CD14-positive monocyte (primary cell): ENCODE results near the gene CTXN2. TPM values are rescaled to one million over a fixed set of nuclear protein-coding genes. Genes with fewer than 3 reads are reported as not detected.
A peak's percentile ranks its signal among the peaks of the same experiment; 100 is the strongest.

Experiments
- DNase-seq, 3 donors: peaks; one replicate each; pipeline ENCODE4 v3.0.0-alpha.2; 2011 to 2022
- H2AFZ ChIP-seq: 2 replicates; pipeline ENCODE4 v1.6.0; 2012; ENCODE audit warnings: mild to moderate bottlenecking, low read depth, low read length, inconsistent platforms; ENCODE audit not compliant: insufficient read depth, poor library complexity, severe bottlenecking
- H3K27ac ChIP-seq, 2 donors: 1 replicate in 1 of 2; 2 replicates in 1 of 2; pipeline ENCODE4 v1.5.1; 2012 to 2013; ENCODE audit warnings: low read length in 2 of 2, control low read depth in 1 of 2, inconsistent platforms in 1 of 2, low read depth in 1 of 2, mild to moderate bottlenecking in 1 of 2
- H3K27me3 ChIP-seq, 2 donors: one replicate each; pipeline versions ENCODE4 v1.6.0 to v1.6.1; 2011 to 2013; ENCODE audit warnings: low read length in 2 of 2; ENCODE audit not compliant: control insufficient read depth in 2 of 2, insufficient read depth in 2 of 2
- H3K36me3 ChIP-seq, 2 donors: replicated peaks in 1 of 2; 1 replicate in 1 of 2; 2 replicates in 1 of 2; pipeline versions ENCODE4 v1.5.1 to v1.6.1; 2012 to 2013; ENCODE audit warnings: low read length in 2 of 2, control low read depth in 1 of 2, inconsistent platforms in 1 of 2, mild to moderate bottlenecking in 1 of 2; ENCODE audit not compliant: insufficient read depth in 2 of 2, control insufficient read depth in 1 of 2
- H3K4me1 ChIP-seq, 2 donors: 1 replicate in 1 of 2; 2 replicates in 1 of 2; pipeline versions ENCODE4 v1.5.1 to v1.6.1; 2012 to 2013; ENCODE audit warnings: low read length in 2 of 2, control low read depth in 1 of 2, inconsistent platforms in 1 of 2, mild to moderate bottlenecking in 1 of 2, moderate library complexity in 1 of 2; ENCODE audit not compliant: insufficient read depth in 2 of 2, control insufficient read depth in 1 of 2
- H3K4me2 ChIP-seq: replicated peaks from 2 replicates; pipeline ENCODE3; 2012; ENCODE audit warnings: low read length, moderate library complexity, mild to moderate bottlenecking; ENCODE audit not compliant: poor library complexity, severe bottlenecking; ENCODE audit errors: extremely low read depth
- H3K4me3 ChIP-seq, 3 experiments: fragments of 200-600 bp in 1 of 3; sonication (generic) in 1 of 3; replicated peaks in 1 of 3; 1 replicate in 2 of 3; 2 replicates in 1 of 3; pipeline ENCODE4 v1.5.1; 2011 to 2013; ENCODE audit warnings: low read length in 3 of 3, mild to moderate bottlenecking in 3 of 3, control low read depth in 2 of 3, low read depth in 2 of 3, inconsistent platforms in 1 of 3, moderate library complexity in 1 of 3
- H3K79me2 ChIP-seq: 2 replicates; pipeline ENCODE4 v1.6.0; 2012; ENCODE audit warnings: mild to moderate bottlenecking, control low read depth, inconsistent platforms, low read length, moderate library complexity; ENCODE audit not compliant: insufficient read depth
- H3K9ac ChIP-seq: 2 replicates; pipeline ENCODE4 v1.6.0; 2017; ENCODE audit warnings: low read length, mild to moderate bottlenecking; ENCODE audit not compliant: insufficient read depth, poor library complexity, severe bottlenecking
- H3K9me3 ChIP-seq, 2 donors: replicated peaks in 1 of 2; 1 replicate in 1 of 2; 2 replicates in 1 of 2; pipeline versions ENCODE4 v1.5.1 to v1.6.1; 2012 to 2013; ENCODE audit warnings: low read length in 2 of 2, control low read depth in 1 of 2; ENCODE audit not compliant: control insufficient read depth in 1 of 2, insufficient read depth in 1 of 2
- H4K20me1 ChIP-seq: 2 replicates; pipeline ENCODE4 v1.6.0; 2012; ENCODE audit warnings: mild to moderate bottlenecking, low read length, control low read depth, moderate library complexity; ENCODE audit not compliant: insufficient read depth
- H3K27ac Mint-ChIP-seq, 7 donors: one replicate each; pipeline ENCODE4 v1.8.0; 2020; ENCODE audit warnings: mild to moderate bottlenecking in 7 of 7, mixed read lengths in 7 of 7, moderate library complexity in 6 of 7, inconsistent platforms in 2 of 7
- H3K27me3 Mint-ChIP-seq, 3 donors: one replicate each; pipeline ENCODE4 v1.8.0; 2021 to 2022; ENCODE audit warnings: low read depth in 3 of 3, mild to moderate bottlenecking in 3 of 3, mixed read lengths in 3 of 3, moderate library complexity in 3 of 3, inconsistent platforms in 1 of 3
- H3K36me3 Mint-ChIP-seq, 2 donors: one replicate each; pipeline ENCODE4 v1.8.0; 2020; ENCODE audit warnings: mixed read lengths in 2 of 2, inconsistent platforms in 1 of 2, mild to moderate bottlenecking in 1 of 2
- H3K4me1 Mint-ChIP-seq: one replicate; pipeline ENCODE4 v1.8.0; 2020; ENCODE audit warnings: mild to moderate bottlenecking, mixed read lengths
- H3K4me3 Mint-ChIP-seq, 2 donors: one replicate each; pipeline ENCODE4 v1.8.0; 2020; ENCODE audit warnings: mild to moderate bottlenecking in 2 of 2, mixed read lengths in 2 of 2, moderate library complexity in 1 of 2
- H3K9me3 Mint-ChIP-seq, 7 donors: one replicate each; pipeline ENCODE4 v1.8.0; 2020 to 2022; ENCODE audit warnings: mixed read lengths in 7 of 7, mild to moderate bottlenecking in 6 of 7, moderate library complexity in 6 of 7, inconsistent platforms in 2 of 7
- WGBS: methylation state at CpG from one replicate; pipeline ENCODE4 v1.1.5; 2013; ENCODE audit warnings: missing lambda C conversion rate; ENCODE audit not compliant: insufficient coverage; 5-methylcytosine and 5-hydroxymethylcytosine counted together
- intact Hi-C, 2 donors: fragments of 100-400 bp; cut with micrococcal nuclease; formaldehyde crosslinking; loops; one replicate each; pipeline versions ENCODE4 v1.15.0 to v1.15.1; 2023
- polyA plus RNA-seq, 3 donors: library from polyadenylated mRNA; depleted of rRNA in 1 of 3; unstranded in 2 of 3; stranded (reverse) in 1 of 3; fragments of 300-500 nt in 2 of 3; fragments of >200 nt in 1 of 3; fragmentation: Illumina TruSeq in 2 of 3; gene quantifications; 1 replicate in 2 of 3; 2 replicates in 1 of 3; pipeline ENCODE4 v1.2.3, GENCODE V29; 2012 to 2021
- TF ChIP-seq, protein P1 (sequence below): fragments of 200-600 bp; IDR thresholded peaks from one replicate; pipeline ENCODE4 v1.8.0; 2022; ENCODE audit warnings: antibody characterized with exemption, mild to moderate bottlenecking

CTXN2 gene
- polyA plus RNA-seq, 3 donors, result not detected

DNA sequence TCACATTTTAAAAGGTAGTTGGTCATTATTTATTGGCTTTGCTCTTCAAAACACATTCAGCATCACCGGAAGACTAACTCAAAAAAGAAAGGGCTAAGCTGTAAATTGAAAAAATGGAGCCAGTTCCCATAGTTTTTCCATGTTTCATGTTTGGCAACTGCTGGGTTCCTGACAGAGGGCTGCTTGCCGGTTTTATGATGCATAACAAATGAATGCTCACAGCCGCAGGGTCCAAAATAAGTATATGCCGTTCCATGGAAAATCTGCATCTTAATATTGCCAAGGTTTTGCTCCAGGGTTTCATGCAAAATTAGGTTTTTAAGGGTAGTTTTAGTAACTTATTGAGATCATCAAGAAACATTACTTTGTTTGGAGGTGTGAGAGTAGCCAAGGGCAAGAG is 30.4 kb downstream of the CTXN2 start:
- no peaks in the 10 kb centered on the region for H3K36me3 ChIP-seq
- no peak for DNase-seq
- Mint-ChIP-seq H3K4me3 (peak overlapping the region in 1 of 2 donors; percentile 68), H3K4me1 (no peaks in the 10 kb centered on the region), H3K9me3 (peaks cover 0 to 4% (median 3%) of the 10 kb centered on the region in 7 donors), H3K36me3 (no peaks in the 10 kb centered on the region), H3K27me3 (peaks cover 3 to 5% (median 4%) of the 10 kb centered on the region in 3 donors), H3K27ac (peak overlapping the region in 1 of 7 donors; percentile 11)
- H4K20me1 ChIP-seq, result no peaks in the 10 kb centered on the region
- TF ChIP-seq, protein P1, sequence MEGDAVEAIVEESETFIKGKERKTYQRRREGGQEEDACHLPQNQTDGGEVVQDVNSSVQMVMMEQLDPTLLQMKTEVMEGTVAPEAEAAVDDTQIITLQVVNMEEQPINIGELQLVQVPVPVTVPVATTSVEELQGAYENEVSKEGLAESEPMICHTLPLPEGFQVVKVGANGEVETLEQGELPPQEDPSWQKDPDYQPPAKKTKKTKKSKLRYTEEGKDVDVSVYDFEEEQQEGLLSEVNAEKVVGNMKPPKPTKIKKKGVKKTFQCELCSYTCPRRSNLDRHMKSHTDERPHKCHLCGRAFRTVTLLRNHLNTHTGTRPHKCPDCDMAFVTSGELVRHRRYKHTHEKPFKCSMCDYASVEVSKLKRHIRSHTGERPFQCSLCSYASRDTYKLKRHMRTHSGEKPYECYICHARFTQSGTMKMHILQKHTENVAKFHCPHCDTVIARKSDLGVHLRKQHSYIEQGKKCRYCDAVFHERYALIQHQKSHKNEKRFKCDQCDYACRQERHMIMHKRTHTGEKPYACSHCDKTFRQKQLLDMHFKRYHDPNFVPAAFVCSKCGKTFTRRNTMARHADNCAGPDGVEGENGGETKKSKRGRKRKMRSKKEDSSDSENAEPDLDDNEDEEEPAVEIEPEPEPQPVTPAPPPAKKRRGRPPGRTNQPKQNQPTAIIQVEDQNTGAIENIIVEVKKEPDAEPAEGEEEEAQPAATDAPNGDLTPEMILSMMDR, result no peak
- H3K4me2 ChIP-seq, result no peak overlapping the region
- no peak overlapping the region for H3K9ac ChIP-seq
- H3K4me1 ChIP-seq, result no peaks in the 10 kb centered on the region
- H3K27ac ChIP-seq, result no peak overlapping the region
- 94% methylated on average over 4 of the region's 4 CpGs for WGBS
- no peaks in the 10 kb centered on the region for H3K79me2 ChIP-seq
- no peaks in the 10 kb centered on the region for H3K9me3 ChIP-seq
- intact Hi-C loops, result no loop called here
- no peaks in the 10 kb centered on the region for H3K27me3 ChIP-seq
- no peak overlapping the region for H3K4me3 ChIP-seq
- H2AFZ ChIP-seq, result no peak overlapping the region

DNA sequence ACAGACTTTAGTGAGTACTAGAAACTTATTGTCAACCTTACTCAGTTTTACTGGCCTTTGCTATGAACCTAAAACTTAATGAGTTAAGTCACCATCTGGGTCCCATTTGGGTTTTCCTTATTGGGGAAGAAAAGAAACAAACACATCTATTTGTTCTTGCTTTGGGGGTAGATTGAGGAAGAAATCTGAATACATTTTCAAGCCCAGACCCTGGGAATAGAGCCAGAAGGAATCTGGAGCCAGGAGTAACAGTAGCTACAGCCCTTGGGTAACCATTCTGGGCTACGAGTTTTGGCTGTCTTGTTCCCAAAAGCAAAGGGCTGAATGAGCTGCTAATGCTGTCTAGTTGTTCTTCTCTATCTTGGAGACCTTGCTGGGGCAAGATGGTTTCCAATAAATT is 31.2 kb downstream of the CTXN2 start:
- no peaks in the 10 kb centered on the region for H4K20me1 ChIP-seq
- H3K36me3 Mint-ChIP-seq, result no peaks in the 10 kb centered on the region
- H3K27me3 Mint-ChIP-seq, result peaks cover 3% of the 10 kb centered on the region in 3 donors
- H3K4me2 ChIP-seq, result no peak overlapping the region
- TF ChIP-seq, protein P1, result no peak
- WGBS, result 20% methylated on average over 1 of the region's 1 CpG
- DNase-seq, result no peak
- no peak overlapping the region for H3K4me3 Mint-ChIP-seq
- H3K4me1 ChIP-seq, result no peaks in the 10 kb centered on the region
- H3K36me3 ChIP-seq, result no peaks in the 10 kb centered on the region
- intact Hi-C loops, result no loop called here
- H3K4me3 ChIP-seq, result no peak overlapping the region
- no peak overlapping the region for H2AFZ ChIP-seq
- H3K9me3 Mint-ChIP-seq, result peaks cover 0 to 4% (median 3%) of the 10 kb centered on the region in 7 donors
- no peaks in the 10 kb centered on the region for H3K27me3 ChIP-seq
- H3K79me2 ChIP-seq, result no peaks in the 10 kb centered on the region
- H3K9ac ChIP-seq, result no peak overlapping the region
- H3K27ac ChIP-seq, result no peak overlapping the region
- no peaks in the 10 kb centered on the region for H3K9me3 ChIP-seq
- peak overlapping the region in 1 of 7 donors; percentile 9 for H3K27ac Mint-ChIP-seq
- H3K4me1 Mint-ChIP-seq, result no peaks in the 10 kb centered on the region
